ENCODE measurements around the gene ITGB2.

The ITGB2 gene

DNA sequence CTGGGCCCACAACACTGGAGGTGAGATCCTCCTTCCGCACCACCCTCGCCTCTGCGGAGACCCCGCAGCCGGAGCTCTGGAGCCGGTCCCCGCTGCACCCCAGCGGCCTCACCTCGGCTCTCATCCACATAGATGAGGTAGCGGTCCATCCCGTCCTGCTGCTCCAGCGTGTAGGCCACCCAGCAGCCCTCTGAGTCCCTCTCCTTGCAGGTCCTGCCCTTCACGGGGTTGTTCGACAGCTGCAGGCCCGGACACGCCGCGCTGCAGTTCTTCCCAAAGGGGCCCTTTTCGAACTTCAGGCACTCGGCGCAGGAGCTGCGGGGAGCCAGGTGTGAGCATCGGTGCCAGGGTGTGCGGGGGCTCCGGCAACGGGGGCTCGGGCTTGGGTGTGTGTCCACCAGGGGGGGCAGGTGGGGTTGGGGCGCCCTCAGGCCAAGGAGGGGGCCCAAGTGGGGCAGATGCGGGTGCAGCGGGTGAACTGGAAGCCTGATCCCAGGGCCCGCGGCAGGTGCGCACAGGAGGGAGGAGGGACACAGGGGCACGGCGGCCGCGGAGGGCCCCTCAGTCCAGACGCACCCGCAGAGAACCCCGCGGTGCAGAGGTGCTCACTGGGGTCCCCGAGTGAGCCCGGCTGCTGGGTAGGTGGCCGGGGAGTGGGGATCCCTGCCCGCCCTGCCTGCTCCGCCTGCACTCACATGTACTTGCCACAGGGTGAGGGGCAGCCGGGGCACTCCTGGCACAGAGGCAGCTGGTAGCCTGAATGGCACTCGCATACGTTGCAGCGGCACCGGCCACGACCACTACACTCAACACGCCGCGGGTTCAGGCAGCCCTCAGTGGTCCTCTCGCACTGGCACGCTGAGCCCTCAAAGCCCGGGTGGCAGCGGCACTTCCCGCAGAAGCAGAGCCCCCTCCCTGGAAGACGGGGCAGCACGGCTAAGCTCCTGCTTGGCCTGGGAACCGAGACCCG, 31.8 kb downstream of the ITGB2 start:
- TF ChIP-seq, protein P1, sequence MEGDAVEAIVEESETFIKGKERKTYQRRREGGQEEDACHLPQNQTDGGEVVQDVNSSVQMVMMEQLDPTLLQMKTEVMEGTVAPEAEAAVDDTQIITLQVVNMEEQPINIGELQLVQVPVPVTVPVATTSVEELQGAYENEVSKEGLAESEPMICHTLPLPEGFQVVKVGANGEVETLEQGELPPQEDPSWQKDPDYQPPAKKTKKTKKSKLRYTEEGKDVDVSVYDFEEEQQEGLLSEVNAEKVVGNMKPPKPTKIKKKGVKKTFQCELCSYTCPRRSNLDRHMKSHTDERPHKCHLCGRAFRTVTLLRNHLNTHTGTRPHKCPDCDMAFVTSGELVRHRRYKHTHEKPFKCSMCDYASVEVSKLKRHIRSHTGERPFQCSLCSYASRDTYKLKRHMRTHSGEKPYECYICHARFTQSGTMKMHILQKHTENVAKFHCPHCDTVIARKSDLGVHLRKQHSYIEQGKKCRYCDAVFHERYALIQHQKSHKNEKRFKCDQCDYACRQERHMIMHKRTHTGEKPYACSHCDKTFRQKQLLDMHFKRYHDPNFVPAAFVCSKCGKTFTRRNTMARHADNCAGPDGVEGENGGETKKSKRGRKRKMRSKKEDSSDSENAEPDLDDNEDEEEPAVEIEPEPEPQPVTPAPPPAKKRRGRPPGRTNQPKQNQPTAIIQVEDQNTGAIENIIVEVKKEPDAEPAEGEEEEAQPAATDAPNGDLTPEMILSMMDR (IDR thresholded peaks at IDR 0.05; ENCODE audit: insufficient read depth, low read depth, low read length, missing control alignments) = no peak
- no peak overlapping the region for H3K4me3 ChIP-seq (ENCODE audit: low read depth, low read length)
- no peak for DNase-seq (ENCODE audit: low read depth)

DNA sequence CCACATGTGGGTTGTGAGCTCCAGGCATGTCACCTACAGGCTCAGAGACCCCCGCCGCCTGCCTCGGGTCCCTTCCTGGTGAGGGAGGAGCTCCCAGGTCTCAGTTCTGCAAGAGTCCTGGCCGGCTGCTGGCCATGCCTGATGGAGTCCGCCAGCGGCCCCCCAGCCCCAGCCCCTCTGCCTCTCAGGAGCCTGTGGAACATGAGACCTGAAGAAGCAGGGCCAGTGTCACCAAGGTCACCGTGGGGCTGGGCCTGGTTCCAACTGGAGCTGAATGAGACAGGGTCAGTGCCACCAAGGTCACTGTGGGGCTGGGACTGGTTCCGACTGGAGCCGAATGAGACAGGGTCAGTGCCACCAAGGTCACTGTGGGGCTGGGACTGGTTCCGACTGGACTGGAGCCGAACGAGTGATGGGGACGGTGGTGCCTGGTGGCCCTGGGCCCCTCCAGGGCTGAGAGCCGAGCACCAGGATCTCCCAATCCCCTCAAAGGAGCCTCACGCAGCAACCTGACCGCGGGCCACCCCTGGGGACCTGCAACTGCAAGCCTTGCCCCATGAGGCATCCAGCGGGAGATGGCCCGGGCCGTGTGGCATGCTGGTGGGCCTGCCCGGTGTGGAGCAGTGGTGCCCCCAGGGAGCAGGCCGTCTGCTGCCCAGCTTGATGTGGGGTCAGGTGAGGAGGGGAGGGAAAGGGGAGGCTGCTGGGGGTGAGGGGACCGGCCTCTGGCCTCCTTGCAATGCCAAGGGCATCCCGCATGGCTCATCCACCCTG, 32.7 kb downstream of the ITGB2 start:
- TF ChIP-seq, protein P1 (IDR thresholded peaks at IDR 0.05; ENCODE audit: insufficient read depth, low read depth, low read length, missing control alignments) = no peak
- no peak for DNase-seq (ENCODE audit: low read depth)
- no peak overlapping the region for H3K4me3 ChIP-seq (ENCODE audit: low read depth, low read length)

DNA sequence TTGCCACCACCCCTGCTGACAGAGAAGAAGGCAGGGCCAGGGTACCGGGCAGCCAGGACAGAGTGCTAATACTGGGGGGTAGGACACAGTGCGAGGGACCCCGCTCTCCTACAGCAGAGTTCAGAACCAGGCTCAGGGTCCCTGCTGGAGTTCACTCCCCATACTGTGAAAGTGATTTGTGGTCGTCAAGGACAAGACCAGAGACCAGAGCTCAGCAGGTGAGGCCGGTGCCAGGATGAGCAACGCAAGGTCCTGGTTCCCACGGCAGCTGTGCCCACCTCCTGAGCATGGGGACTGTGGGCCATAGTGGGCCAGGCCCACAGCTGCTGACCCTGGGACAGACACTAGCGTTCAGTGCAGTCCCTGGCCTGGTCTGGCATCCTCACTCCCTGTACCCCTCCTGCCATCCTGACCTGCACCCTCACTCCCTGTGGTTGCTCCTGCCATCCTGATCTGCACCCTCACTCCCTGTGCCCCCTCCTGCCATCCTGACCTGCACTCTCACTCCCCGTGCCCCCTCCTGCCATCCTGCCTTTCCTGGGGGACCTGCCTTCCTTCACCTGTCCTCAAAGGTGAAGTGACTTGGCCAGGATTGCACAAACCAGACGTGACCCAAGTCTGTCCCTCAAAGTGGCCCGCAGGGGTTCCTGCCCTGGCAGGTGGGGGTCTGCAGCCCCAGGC, 33.4 kb downstream of the ITGB2 start:
- no peak for DNase-seq (ENCODE audit: low read depth)
- no peak overlapping the region for H3K4me3 ChIP-seq (ENCODE audit: low read depth, low read length)
- TF ChIP-seq, protein P1 (IDR thresholded peaks at IDR 0.05; ENCODE audit: insufficient read depth, low read depth, low read length, missing control alignments) = no peak

DNA sequence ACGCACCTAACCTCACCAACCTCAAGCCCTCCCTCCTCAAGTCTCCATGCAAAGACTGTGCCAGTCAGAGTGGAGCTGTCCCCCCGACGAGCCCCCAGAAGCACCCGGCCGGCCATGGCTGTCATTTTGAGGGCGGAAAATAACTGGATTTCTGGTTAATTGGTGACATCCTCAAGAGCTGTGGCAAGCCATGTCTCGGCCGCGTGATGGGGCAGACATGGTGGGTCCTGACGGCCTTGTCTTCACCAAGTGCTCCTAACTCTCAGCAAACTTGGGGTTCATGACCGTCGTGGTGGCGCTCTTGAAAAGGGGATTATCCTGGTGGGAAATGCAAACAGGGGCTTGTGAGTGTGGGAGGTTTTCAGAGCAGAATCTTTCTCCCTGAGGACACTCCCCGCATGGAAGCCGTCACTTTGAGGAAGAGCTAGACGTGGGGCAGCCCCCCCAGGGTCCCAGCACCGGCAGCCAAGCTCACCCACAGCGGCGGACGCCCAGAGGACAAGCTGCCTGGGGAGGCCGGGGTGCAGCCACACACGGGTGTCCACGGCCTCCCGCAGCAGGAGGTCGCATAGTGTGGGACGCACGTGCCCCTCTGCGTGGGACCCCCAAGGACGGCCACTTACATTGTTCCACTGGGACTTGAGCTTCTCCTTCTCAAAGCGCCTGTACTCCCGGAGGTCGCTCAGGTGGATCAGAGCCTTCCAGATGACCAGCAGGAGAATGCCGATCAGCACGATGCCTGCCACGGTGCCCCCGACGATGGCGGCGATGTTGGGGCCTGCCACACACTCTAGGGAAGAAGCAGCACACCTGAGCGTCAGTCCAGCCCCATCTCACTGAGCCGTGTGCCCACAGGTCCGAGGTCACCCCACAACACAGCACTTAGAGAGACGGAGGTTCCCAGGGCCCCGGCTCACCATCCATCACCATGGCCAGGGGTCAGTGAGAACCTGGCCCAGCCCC, 34.3 kb downstream of the ITGB2 start:
- TF ChIP-seq, protein P1 (IDR thresholded peaks at IDR 0.05; ENCODE audit: insufficient read depth, low read depth, low read length, missing control alignments) = no peak
- no peak overlapping the region for H3K4me3 ChIP-seq (ENCODE audit: low read depth, low read length)
- no peak for DNase-seq (ENCODE audit: low read depth)

DNA sequence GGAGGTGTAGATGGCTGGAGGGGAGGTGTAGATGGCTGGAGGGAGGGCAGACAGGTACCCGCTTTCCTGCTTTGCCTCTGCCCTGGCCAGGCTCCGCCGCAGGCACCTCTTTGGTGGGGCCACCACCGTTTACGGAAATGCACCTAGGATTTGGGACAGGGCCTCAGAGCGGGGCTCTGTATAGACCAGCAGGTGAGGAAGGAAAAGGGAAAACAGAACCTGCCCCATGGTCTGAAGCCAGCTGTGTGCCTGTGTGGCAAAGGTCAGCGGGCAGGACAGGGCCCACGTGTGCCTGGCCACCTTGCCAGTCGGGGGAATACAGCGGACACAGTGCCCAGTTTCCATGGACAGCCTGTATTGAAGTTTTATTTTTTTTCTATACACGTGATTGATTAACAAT, 35.1 kb downstream of the ITGB2 start:
- DNase-seq (ENCODE audit: low read depth) = no peak
- TF ChIP-seq, protein P1 (IDR thresholded peaks at IDR 0.05; ENCODE audit: insufficient read depth, low read depth, low read length, missing control alignments) = no peak
- no peak overlapping the region for H3K4me3 ChIP-seq (ENCODE audit: low read depth, low read length)

DNA sequence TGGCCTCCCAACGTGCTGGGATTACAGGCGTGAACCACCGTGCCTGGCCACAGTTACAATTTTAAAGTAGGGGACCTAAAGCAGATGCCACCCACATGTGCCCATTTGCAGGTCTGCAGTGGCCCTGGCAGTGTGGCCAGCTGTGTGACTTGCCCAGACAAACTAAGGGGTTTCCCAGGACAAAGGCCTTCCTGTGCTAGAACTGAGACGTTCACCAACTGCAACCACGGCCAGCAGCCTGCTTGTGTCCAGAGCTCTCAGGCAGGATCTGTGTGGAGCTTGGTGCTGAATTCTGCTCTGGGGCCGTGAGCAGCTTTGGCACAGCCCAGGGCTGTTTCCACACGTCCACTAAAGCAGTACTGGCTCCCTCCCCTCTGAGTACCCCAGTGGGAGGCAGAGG, 36.6 kb downstream of the ITGB2 start:
- no peak overlapping the region for H3K4me3 ChIP-seq (ENCODE audit: low read depth, low read length)
- TF ChIP-seq, protein P1 (IDR thresholded peaks at IDR 0.05; ENCODE audit: insufficient read depth, low read depth, low read length, missing control alignments) = no peak
- DNase-seq (ENCODE audit: low read depth) = no peak
